ENCODE data around the gene CCT6A.
A peak's percentile ranks its signal among the peaks of the same experiment; 100 is the strongest.
"Not testable (repeated sequence)": the region's sequence is repeated elsewhere in the genome, so short reads cannot be mapped to it uniquely, and the experiment has no call there.

The CCT6A gene

GRCh38 chr7:56104138-56104537 is 52.6 kb downstream of the CCT6A start:
- not testable (repeated sequence) for DNase-seq

GRCh38 chr7:56105508-56105907 is 53.9 kb downstream of the CCT6A start:
- DNase-seq: no peak

GRCh38 chr7:56106108-56107073 is 54.8 kb downstream of the CCT6A start, which contains the start of gene CHCHD2:
CHCHD2 (minus strand) TSS chr7:56106476; CDS start chr7:56106413, 63 bp downstream.
- peak; percentile 85 for DNase-seq

GRCh38 chr7:56107954-56108258 is 56.3 kb downstream of the CCT6A start:
- DNase-seq: no peak

GRCh38 chr7:56110611-56111010 is 59.0 kb downstream of the CCT6A start:
- no peak for DNase-seq

- not testable (repeated sequence) for DNase-seq
Observed at GRCh38 chr7:56112244-56112643, 60.7 kb downstream of the CCT6A start.
